IMR-90 (cell line): ENCODE data around the gene ATP1A2. TPM values are rescaled to one million over a fixed set of nuclear protein-coding genes. Genes with fewer than 3 reads are reported as not detected.

ENCODE experiments used
- ATAC-seq: fragments of 200-7000 bp; cut with Tn5 transposase; 2 replicates; pipeline ENCODE4 v1.9.1; 2020; ENCODE audit warnings: low read depth, mild to moderate bottlenecking, moderate library complexity
- BruUV-seq: library from RNA; stranded (reverse); fragments of 400-500 nt; replicated peaks from 2 replicates; lab custom pipeline; 2021; lab: Mats Ljungman, UMichigan
- CTCF ChIA-PET: fragments of 300-600 bp; formaldehyde crosslinking; extraction: SDS; loops from one replicate; lab custom pipeline; 2021; ENCODE audit warnings: antibody characterized with exemption; lab: Yijun Ruan, JAX
- POLR2A ChIA-PET: fragments of 300-600 bp; sonication (Branson Sonifier 250); formaldehyde crosslinking; loops from one replicate; lab custom pipeline; 2022; ENCODE audit warnings: antibody characterized with exemption; ENCODE audit not compliant: unreplicated experiment; lab: Charles Lee
- DNase-seq: peaks from one replicate; pipeline ENCODE4 v3.0.0; 2013
- H2AFZ ChIP-seq: replicated peaks from 2 replicates; pipeline ENCODE3; 2013; ENCODE audit warnings: low read length, mild to moderate bottlenecking; ENCODE audit not compliant: poor library complexity
- H2AK5ac ChIP-seq: 2 replicates; pipeline ENCODE4 v1.6.1; 2013; ENCODE audit warnings: low read depth, low read length, inconsistent platforms
- H2AK9ac ChIP-seq: replicated peaks from 2 replicates; pipeline ENCODE3; 2013; ENCODE audit warnings: mild to moderate bottlenecking, low read depth, low read length, moderate library complexity; ENCODE audit not compliant: poor library complexity
- H2BK120ac ChIP-seq: 2 replicates; pipeline ENCODE4 v1.6.1; 2013; ENCODE audit warnings: low read depth, low read length, inconsistent platforms
- H2BK15ac ChIP-seq: 3 replicates; pipeline ENCODE4 v1.6.1; 2013; ENCODE audit warnings: low read depth, low read length, inconsistent platforms
- H2BK20ac ChIP-seq: 2 replicates; pipeline ENCODE4 v1.6.1; 2013; ENCODE audit warnings: low read depth, mild to moderate bottlenecking, inconsistent platforms, low read length, moderate library complexity
- H2BK5ac ChIP-seq: 2 replicates; pipeline ENCODE4 v1.6.1; 2013; ENCODE audit warnings: mild to moderate bottlenecking, low read depth, low read length, inconsistent platforms; ENCODE audit not compliant: poor library complexity, severe bottlenecking
- H3K14ac ChIP-seq: replicated peaks from 2 replicates; pipeline ENCODE4 v1.6.1; 2013; ENCODE audit warnings: low read depth, low read length, inconsistent platforms
- H3K18ac ChIP-seq: 2 replicates; pipeline ENCODE4 v1.6.1; 2013; ENCODE audit warnings: low read depth, low read length, control low read depth
- H3K23ac ChIP-seq: 2 replicates; pipeline ENCODE4 v1.6.1; 2013; ENCODE audit warnings: low read depth, low read length, inconsistent platforms
- H3K27ac ChIP-seq: 2 replicates; pipeline ENCODE4 v1.5.1; 2013; ENCODE audit warnings: mild to moderate bottlenecking, control low read depth, low read length; ENCODE audit not compliant: insufficient read depth
- H3K27me3 ChIP-seq: 2 replicates; pipeline ENCODE4 v1.6.1; 2013; ENCODE audit warnings: low read length; ENCODE audit not compliant: control insufficient read depth, insufficient read depth
- H3K36me3 ChIP-seq: 2 replicates; pipeline ENCODE4 v1.6.1; 2013; ENCODE audit warnings: low read length, mixed read lengths; ENCODE audit not compliant: control insufficient read depth, insufficient read depth
- H3K4ac ChIP-seq: 2 replicates; pipeline ENCODE4 v1.6.1; 2013; ENCODE audit warnings: low read depth, low read length, inconsistent platforms
- H3K4me1 ChIP-seq: 2 replicates; pipeline ENCODE4 v1.6.1; 2013; ENCODE audit warnings: low read length, mixed read lengths; ENCODE audit not compliant: control insufficient read depth, insufficient read depth
- H3K4me2 ChIP-seq: 2 replicates; pipeline ENCODE4 v1.6.1; 2013; ENCODE audit warnings: low read depth, mild to moderate bottlenecking, control low read depth, low read length, moderate library complexity
- H3K4me3 ChIP-seq: 2 replicates; pipeline ENCODE4 v1.5.1; 2013; ENCODE audit warnings: low read depth, mild to moderate bottlenecking, control low read depth, low read length, moderate library complexity; ENCODE audit not compliant: insufficient read depth
- H3K56ac ChIP-seq: 2 replicates; pipeline ENCODE4 v1.6.1; 2013; ENCODE audit warnings: low read length, inconsistent platforms; ENCODE audit not compliant: insufficient read depth; ENCODE audit errors: extremely low read depth
- H3K79me1 ChIP-seq, 2 experiments: 2 replicates each; pipeline ENCODE4 v1.6.1; 2013; ENCODE audit warnings: low read length in 2 of 2, inconsistent platforms in 1 of 2, low read depth in 1 of 2
- H3K9ac ChIP-seq: 2 replicates; pipeline ENCODE4 v1.6.1; 2013; ENCODE audit warnings: low read depth, low read length, control low read depth
- H3K9me1 ChIP-seq: 2 replicates; pipeline ENCODE4 v1.6.1; 2013; ENCODE audit warnings: low read length, inconsistent platforms; ENCODE audit not compliant: insufficient read depth
- H3K9me3 ChIP-seq: 2 replicates; pipeline ENCODE4 v1.6.1; 2013; ENCODE audit warnings: low read length; ENCODE audit not compliant: control insufficient read depth, insufficient read depth
- H4K20me1 ChIP-seq: 2 replicates; pipeline ENCODE4 v1.6.1; 2013; ENCODE audit warnings: low read length, inconsistent platforms; ENCODE audit not compliant: insufficient read depth
- H4K5ac ChIP-seq: 2 replicates; pipeline ENCODE4 v1.6.1; 2013; ENCODE audit warnings: mild to moderate bottlenecking, low read depth, low read length, control low read depth
- H4K8ac ChIP-seq, 2 experiments: 2 replicates each; pipeline ENCODE4 v1.6.1; 2013; ENCODE audit warnings: low read depth in 2 of 2, low read length in 2 of 2, control low read depth in 1 of 2, inconsistent platforms in 1 of 2
- H4K91ac ChIP-seq: 2 replicates; pipeline ENCODE4 v1.6.1; 2013; ENCODE audit warnings: low read depth, low read length, inconsistent platforms; ENCODE audit not compliant: insufficient read depth
- CHD1 ChIP-seq: IDR thresholded peaks from 2 replicates; pipeline ENCODE4 v1.6.1; 2012; ENCODE audit warnings: low read depth, low read length, improper control_type of control experiment
- ELK1 ChIP-seq: fragments of 150-350 bp; IDR thresholded peaks from 2 replicates; pipeline ENCODE4 v1.6.1; 2016; ENCODE audit warnings: low read depth, mild to moderate bottlenecking, low read length, moderate library complexity, borderline replicate concordance
- FOS ChIP-seq: fragments of 150-350 bp; IDR thresholded peaks from 2 replicates; pipeline ENCODE4 v1.6.1; 2016; ENCODE audit warnings: low read depth, low read length
- MAZ ChIP-seq: IDR thresholded peaks from 2 replicates; pipeline ENCODE4 v1.6.1; 2012; ENCODE audit warnings: low read depth, mild to moderate bottlenecking, low read length, improper control_type of control experiment, moderate library complexity, borderline replicate concordance
- RCOR1 ChIP-seq: IDR thresholded peaks from 2 replicates; pipeline ENCODE4 v1.6.1; 2012; ENCODE audit warnings: mild to moderate bottlenecking, low read length, improper control_type of control experiment; ENCODE audit not compliant: insufficient replicate concordance
- USF2 ChIP-seq: fragments of 150-350 bp; IDR thresholded peaks from 2 replicates; pipeline ENCODE4 v1.6.1; 2017; ENCODE audit warnings: mild to moderate bottlenecking, antibody characterized with exemption, low read length, low read depth
- WGBS, 2 experiments: methylation state at CpG; one replicate each; pipeline versions ENCODE4 v1.1.5 to v1.1.7; 2013; ENCODE audit warnings: missing lambda C conversion rate in 2 of 2; ENCODE audit not compliant: insufficient read length in 1 of 2; ENCODE audit errors: extremely low coverage in 2 of 2; 5-methylcytosine and 5-hydroxymethylcytosine counted together
- dilution Hi-C: fragments of 300-500 bp; cut with HindIII; formaldehyde crosslinking; loops from one replicate; pipeline ENCODE4 v1.14.3; 2018; ENCODE audit warnings: low sequenced_read_pairs; ENCODE audit not compliant: unreplicated experiment
- in situ Hi-C: fragments of 300-500 bp; cut with MboI; formaldehyde crosslinking; loops from 3 replicates; pipeline ENCODE4 v1.14.3; 2019; ENCODE audit warnings: low sequenced_read_pairs, inconsistent platforms, mixed read lengths
- intact Hi-C: fragments of 100-400 bp; cut with micrococcal nuclease; formaldehyde crosslinking; loops from 2 replicates; pipeline ENCODE4 v1.10.0; 2022
- polyA plus RNA-seq, 3 experiments: library from polyadenylated mRNA; depleted of rRNA; stranded (reverse); fragments of >200 nt; gene quantifications; 2 replicates each; pipeline ENCODE4 v1.2.3, GENCODE V29; 2012; ENCODE audit warnings: low replicate concordance in 1 of 3
- total RNA-seq: library from RNA; depleted of rRNA; stranded (reverse); fragments of >200 nt; gene quantifications from 2 replicates; pipeline ENCODE4 v1.2.3, GENCODE V29; 2012

The ATP1A2 gene
- total and polyA plus RNA-seq, 2 of the 4 experiments (the other 2 are of a cell fraction), result under 0.01 to 0.15 TPM

- TF ChIP-seq FOS, result no peak
Measured at GRCh38 chr1:160101717-160102522, 13.6 kb upstream of the ATP1A2 start (continued).

GRCh38 chr1:160103658-160104408 lies 11.7 kb upstream of the ATP1A2 start:
- ATAC-seq, result no peak
- Histone ChIP-seq H3K79me1 (no peaks in the 10 kb centered on the region), H3K18ac (no peak overlapping the region), H3K27ac (no peak overlapping the region), H3K23ac (no peak overlapping the region; the same call in 1 of the 2 replicates), H2AK9ac (no peak overlapping the region), H3K36me3 (no peaks in the 10 kb centered on the region), H3K9me1 (no peaks in the 10 kb centered on the region), H3K9me3 (no peaks in the 10 kb centered on the region), H3K4ac (no peak overlapping the region), H4K8ac (no peak overlapping the region), H3K56ac (no peak overlapping the region), H4K5ac (no peak overlapping the region; the same call in 1 of the 2 replicates), H4K91ac (no peak overlapping the region), H2BK120ac (no peak overlapping the region), H2BK15ac (no peak overlapping the region), H3K4me3 (no peak overlapping the region), H2BK20ac (no peak overlapping the region), H3K14ac (no peak overlapping the region), H3K9ac (no peak overlapping the region), H2BK5ac (no peak overlapping the region), H4K20me1 (no peaks in the 10 kb centered on the region), H3K4me1 (peaks cover 13% of the 10 kb centered on the region), H3K27me3 (peaks cover 17% of the 10 kb centered on the region), H2AK5ac (no peak overlapping the region), H2AFZ (no peak overlapping the region), H3K4me2 (no peak overlapping the region)
- no TSS peak for BruUV-seq
- CTCF ChIA-PET, result interaction anchor here (0.6 to 2.4 kb wide), 5 partner anchors 20 to 270 kb away, joined by 3 to 6 read pairs (median 4); no protein-coding TSS in a partner anchor
- WGBS, 2 experiments, result no CpG with 5 or more reads among the region's 6 CpGs
- in situ Hi-C loops, result no loop called here
- dilution Hi-C loops, result loop anchor here (10.0 kb wide), 1 partner anchor 111 kb away; no protein-coding TSS in a partner anchor
- DNase-seq, result no peak
- no peak for TF ChIP-seq USF2
- TF ChIP-seq RCOR1, result no peak
- TF ChIP-seq CHD1, result no peak
- no peak for TF ChIP-seq MAZ
- TF ChIP-seq FOS, result no peak
- TF ChIP-seq ELK1, result no peak
- POLR2A ChIA-PET, result no interaction called here
- intact Hi-C loops, result no loop called here
